SK-N-SH treated with all-trans-retinoic acid at 6 μM for 48 hours (cell line): ENCODE results near the gene STK26.
"Not testable (repeated sequence)": the region's sequence is repeated elsewhere in the genome, so short reads cannot be mapped to it uniquely, and the experiment has no call there.

Experiments
- ATAC-seq: fragments of 200-7000 bp; cut with Tn5 transposase; 3 replicates; pipeline ENCODE4 v1.9.1; 2020; ENCODE audit warnings: mild to moderate bottlenecking, moderate library complexity
- ARNTL ChIP-seq: fragments of 450-650 bp; formaldehyde crosslinking; IDR thresholded peaks from 2 replicates; pipeline ENCODE4 v1.5.0; 2020; ENCODE audit warnings: low read depth, mild to moderate bottlenecking, moderate library complexity, borderline replicate concordance
- BACH2 ChIP-seq: fragments of 250-450 bp; sonication (Bioruptor Pico); IDR thresholded peaks from 2 replicates; pipeline ENCODE4 v1.9.0; 2021; ENCODE audit warnings: mild to moderate bottlenecking, borderline replicate concordance
- CSRNP3 ChIP-seq: fragments of 250-450 bp; sonication (Bioruptor Pico); IDR thresholded peaks from 2 replicates; pipeline ENCODE4 v1.5.1; 2021; ENCODE audit warnings: mild to moderate bottlenecking, moderate library complexity
- GLIS3 ChIP-seq: fragments of 250-450 bp; sonication (Bioruptor Pico); IDR thresholded peaks from 2 replicates; pipeline ENCODE4 v1.5.0; 2020; ENCODE audit warnings: mild to moderate bottlenecking, moderate library complexity
- ISL1 ChIP-seq: fragments of 250-450 bp; sonication (Bioruptor Pico); IDR thresholded peaks from 2 replicates; pipeline ENCODE4 v2.1.2; 2022; ENCODE audit warnings: mild to moderate bottlenecking, moderate library complexity
- OSR1 ChIP-seq: fragments of 250-450 bp; sonication (Bioruptor Pico); IDR thresholded peaks from 2 replicates; pipeline ENCODE4 v1.8.0; 2022; ENCODE audit warnings: moderate library complexity, mild to moderate bottlenecking, inconsistent platforms
- PATZ1 ChIP-seq: fragments of 250-450 bp; sonication (Bioruptor Pico); IDR thresholded peaks from 2 replicates; pipeline ENCODE4 v1.8.0; 2020; ENCODE audit warnings: mild to moderate bottlenecking, moderate library complexity, borderline replicate concordance
- POU6F1 ChIP-seq: fragments of 250-450 bp; sonication (Bioruptor Pico); IDR thresholded peaks from 2 replicates; pipeline ENCODE4 v1.8.0; 2021; ENCODE audit warnings: low read depth, mild to moderate bottlenecking, moderate library complexity, borderline replicate concordance
- PPARA ChIP-seq: fragments of 250-450 bp; sonication (Bioruptor Pico); IDR thresholded peaks from 2 replicates; pipeline ENCODE4 v1.5.0; 2020; ENCODE audit warnings: mild to moderate bottlenecking, borderline replicate concordance
- RARB ChIP-seq: fragments of 250-450 bp; sonication (Bioruptor Pico); IDR thresholded peaks from 2 replicates; pipeline ENCODE4 v1.8.0; 2021; ENCODE audit warnings: mild to moderate bottlenecking, moderate library complexity
- SNAI2 ChIP-seq: fragments of 250-450 bp; sonication (Bioruptor Pico); IDR thresholded peaks from 2 replicates; pipeline ENCODE4 v1.5.0; 2020; ENCODE audit warnings: mild to moderate bottlenecking, moderate library complexity
- TCF4 ChIP-seq: fragments of 250-450 bp; sonication (Bioruptor Pico); IDR thresholded peaks from 2 replicates; pipeline ENCODE4 v1.8.0; 2021; ENCODE audit warnings: mild to moderate bottlenecking, moderate library complexity, borderline replicate concordance
- TOX ChIP-seq: fragments of 250-450 bp; sonication (Bioruptor Pico); IDR thresholded peaks from 2 replicates; pipeline ENCODE4 v1.8.0; 2021; ENCODE audit warnings: mild to moderate bottlenecking, moderate library complexity, borderline replicate concordance
- TSHZ2 ChIP-seq: fragments of 250-450 bp; sonication (Bioruptor Pico); IDR thresholded peaks from 2 replicates; pipeline ENCODE4 v1.5.0; 2020; ENCODE audit warnings: mild to moderate bottlenecking, moderate library complexity
- ZFP3 ChIP-seq: fragments of 250-450 bp; sonication (Bioruptor Pico); IDR thresholded peaks from 2 replicates; pipeline ENCODE4 v1.5.0; 2020; ENCODE audit warnings: mild to moderate bottlenecking, moderate library complexity
- ZFP30 ChIP-seq: fragments of 450-650 bp; formaldehyde crosslinking; IDR thresholded peaks from 2 replicates; pipeline ENCODE4 v1.5.0; 2022; ENCODE audit warnings: mild to moderate bottlenecking, moderate library complexity
- ZNF565 ChIP-seq: fragments of 450-650 bp; formaldehyde crosslinking; conservative IDR thresholded peaks from 2 replicates; pipeline ENCODE4 v1.5.0; 2020; ENCODE audit warnings: low read depth, mild to moderate bottlenecking, moderate library complexity
- ZNF70 ChIP-seq: fragments of 450-650 bp; formaldehyde crosslinking; IDR thresholded peaks from 2 replicates; pipeline ENCODE4 v1.5.0; 2020; ENCODE audit warnings: mild to moderate bottlenecking, moderate library complexity
- ZNF8 ChIP-seq: fragments of 450-650 bp; formaldehyde crosslinking; IDR thresholded peaks from 2 replicates; pipeline ENCODE4 v1.5.0; 2020; ENCODE audit warnings: mild to moderate bottlenecking, moderate library complexity

Gene STK26

GRCh38 chrX:132092439-132093065 lies 69.5 kb downstream of the STK26 start:
- ATAC-seq = peak; percentile 96

GRCh38 chrX:132093239-132093860 lies 70.2 kb downstream of the STK26 start:
- ATAC-seq = peak; percentile 45; the same call in 2 of the 3 replicates
- TF ChIP-seq ZNF70 (no peak), SNAI2 (CRISPR knock-in tag) (no peak), ARNTL (no peak), TCF4 (CRISPR knock-in tag) (peak; percentile 75), OSR1 (no peak), TSHZ2 (CRISPR knock-in tag) (no peak), PPARA (CRISPR knock-in tag) (no peak)

More at GRCh38 chrX:132092439-132093065, 69.5 kb downstream of the STK26 start:
- TF ChIP-seq CSRNP3 (CRISPR knock-in tag) (no peak), ZFP3 (0 out of 2 replicates have a peak, but pooled peaks have one; percentile 23)

GRCh38 chrX:132094164-132094563 lies 71.1 kb downstream of the STK26 start:
- TF ChIP-seq TSHZ2 (CRISPR knock-in tag) (no peak), CSRNP3 (CRISPR knock-in tag) (no peak), PATZ1 (CRISPR knock-in tag) (no peak), TCF4 (CRISPR knock-in tag) (no peak), OSR1 (no peak), ISL1 (CRISPR knock-in tag) (no peak), ZNF565 (CRISPR knock-in tag) (no peak), RARB (CRISPR knock-in tag) (no peak)
- ATAC-seq = no peak

- not testable (repeated sequence) for ATAC-seq
Measured at GRCh38 chrX:132098704-132099103, 75.6 kb downstream of the STK26 start.

- TF ChIP-seq OSR1 (no peak), PPARA (CRISPR knock-in tag) (no peak), BACH2 (CRISPR knock-in tag) (no peak), TOX (CRISPR knock-in tag) (no peak), ZFP30 (CRISPR knock-in tag) (no peak), GLIS3 (no peak), ZNF70 (no peak), ZNF8 (CRISPR knock-in tag) (no peak), RARB (CRISPR knock-in tag) (no peak), CSRNP3 (CRISPR knock-in tag) (no peak), POU6F1 (CRISPR knock-in tag) (no peak)
Measured at GRCh38 chrX:132101206-132101605, 78.1 kb downstream of the STK26 start.

More at GRCh38 chrX:132101206-132101605, 78.1 kb downstream of the STK26 start:
- ATAC-seq = no peak
